ENCODE data around the gene CTDP1.

GRCh38 chr18:79712206-79712857 lies 32.7 kb downstream of the CTDP1 start:
- no peak for TF ChIP-seq EP300 (IDR thresholded peaks at IDR 0.05)
- TF ChIP-seq CTCF (IDR thresholded peaks at IDR 0.05): no peak

Measured in tibial nerve (tissue), 4 donors.